Globus pallidus (tissue), 1 donor: Measurements from ENCODE around the gene LTF.
"Not testable (repeated sequence)": the region's sequence is repeated elsewhere in the genome, so short reads cannot be mapped to it uniquely, and the experiment has no call there.

Experiments used
- DNase-seq: peaks from one replicate; pipeline ENCODE4 v3.0.0-alpha.2; 2015; ENCODE audit warnings: low spot score

Gene LTF

DNA sequence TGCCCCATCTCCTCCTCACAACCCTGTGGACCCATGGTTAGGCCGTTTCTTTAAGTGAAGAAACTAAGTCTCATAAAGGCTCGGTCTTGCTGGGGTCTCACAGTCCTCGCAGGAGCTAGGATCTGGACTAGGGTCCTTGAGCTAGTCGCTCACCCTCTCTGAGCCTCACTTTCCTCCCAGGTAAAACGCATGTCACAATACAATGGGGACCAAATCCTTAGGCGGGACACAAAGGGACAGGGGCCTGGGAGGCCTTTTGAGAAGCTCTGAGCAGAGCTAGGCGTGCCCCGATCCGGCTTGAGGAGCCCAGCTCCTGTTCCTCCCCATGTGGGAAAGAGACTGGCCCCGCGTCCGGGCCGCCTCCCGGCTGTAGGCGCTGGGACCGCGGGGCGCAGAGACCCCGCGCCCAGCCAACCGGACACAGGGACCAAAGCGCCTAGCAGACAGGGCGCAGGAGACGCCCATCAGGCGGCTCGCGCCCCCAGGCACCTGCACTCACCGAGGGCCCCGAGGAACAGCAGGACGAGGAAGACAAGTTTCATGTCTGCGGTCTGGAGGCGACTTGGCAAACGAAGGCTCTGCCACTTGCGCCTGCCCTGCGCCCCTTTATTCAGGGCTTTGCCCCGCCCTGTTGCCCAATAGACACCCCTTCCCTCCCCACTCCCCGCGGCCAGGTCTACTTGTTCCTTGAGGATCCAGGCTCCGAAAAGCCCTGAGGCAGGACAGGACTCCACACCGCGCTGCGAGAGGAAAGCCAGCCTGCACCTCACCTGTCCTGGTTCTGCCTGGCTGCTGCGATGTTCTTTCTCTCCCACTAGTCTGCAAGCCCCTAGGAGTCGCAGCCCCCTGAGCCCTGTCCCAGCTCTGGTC, at the start of gene LTF:
LTF (minus strand) TSS at position 580 of the 870 bp plus-strand sequence; CDS start at position 542, 38 bp downstream.
- DNase-seq = no peak

DNA sequence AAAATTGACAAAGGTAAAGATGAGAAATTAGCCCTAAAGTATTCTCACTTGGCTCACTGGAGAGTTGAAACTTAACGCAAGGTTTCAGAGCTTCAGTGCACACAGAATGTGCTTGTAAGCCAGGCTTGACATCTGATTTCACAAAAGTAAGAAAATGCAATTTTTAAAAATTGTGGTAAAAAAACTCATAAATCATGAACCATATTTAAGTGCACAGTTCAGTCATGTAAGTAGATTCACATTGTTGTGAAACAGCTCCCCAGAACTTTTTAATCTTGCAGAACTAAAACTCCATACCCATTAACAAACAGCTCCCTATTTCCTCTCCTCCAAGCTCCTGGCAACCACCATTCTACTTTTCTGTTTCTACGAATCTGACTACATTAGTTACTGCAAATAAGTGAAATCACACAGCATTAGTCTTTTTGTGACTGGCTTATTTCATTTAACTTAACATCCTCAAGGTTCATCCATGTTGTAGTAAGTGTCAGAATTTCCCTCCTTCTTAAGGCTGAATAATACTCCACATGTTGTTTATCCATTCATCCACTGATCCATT, 47.6 kb upstream of the LTF start:
- no peak for DNase-seq

DNA sequence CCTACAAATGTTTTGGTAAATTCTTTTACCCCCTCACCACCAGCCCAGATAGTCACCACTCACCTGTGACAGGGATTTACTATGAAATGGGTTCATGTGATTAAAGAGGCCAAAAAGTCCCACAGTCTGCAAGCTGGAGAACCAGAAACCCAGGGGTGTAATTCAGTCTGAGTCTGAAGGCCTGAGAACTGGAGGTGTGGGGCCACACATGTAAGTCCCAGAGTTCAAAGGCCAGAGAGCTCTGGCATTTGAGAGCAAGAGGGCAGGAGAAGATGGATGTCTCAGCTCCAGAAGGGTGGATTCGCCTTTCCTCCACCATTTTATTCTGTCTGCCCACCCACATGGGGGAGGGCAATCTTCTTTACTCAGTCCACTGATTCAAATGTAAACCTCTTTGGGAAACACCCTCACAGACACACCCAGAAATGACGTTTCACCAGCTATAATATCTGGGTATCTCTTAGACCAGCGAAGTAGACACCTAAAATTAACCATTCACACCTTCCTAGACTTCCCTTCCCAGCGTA, 45.0 kb upstream of the LTF start:
- DNase-seq = no peak

DNA sequence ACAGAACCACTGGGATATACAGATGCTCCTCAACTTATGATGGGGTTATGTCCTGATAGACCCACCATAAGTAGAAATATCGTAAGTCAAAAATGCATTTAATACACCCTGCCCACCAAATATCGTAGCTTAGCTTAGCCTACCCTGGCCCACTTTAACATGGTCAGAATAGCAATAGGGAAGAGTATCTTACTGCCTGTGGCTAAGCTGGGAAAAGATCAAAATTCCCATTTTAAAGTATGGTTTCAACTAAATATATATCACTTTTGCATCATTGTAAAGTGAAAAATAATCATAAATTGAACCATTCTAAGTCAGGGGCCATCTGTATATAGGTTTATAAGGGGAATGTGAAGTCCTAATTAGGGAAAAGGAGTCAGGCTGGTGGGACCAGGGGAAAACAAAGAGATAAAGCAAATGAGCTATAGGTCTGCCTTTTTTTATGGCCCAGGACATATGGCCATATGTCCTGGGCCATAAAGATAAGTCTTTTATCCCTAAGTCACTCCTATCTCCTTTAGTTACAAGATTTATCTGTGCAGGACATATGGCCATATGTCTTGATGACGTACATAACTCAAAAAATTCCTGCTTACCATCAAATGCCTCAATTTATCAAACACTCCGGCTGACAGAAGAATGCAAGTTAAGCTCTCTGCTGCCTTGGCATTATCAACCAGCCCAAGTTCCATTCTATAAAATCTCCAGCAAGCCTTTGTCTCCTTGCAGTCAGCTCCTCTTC, 44.3 kb upstream of the LTF start:
- no peak for DNase-seq

DNA sequence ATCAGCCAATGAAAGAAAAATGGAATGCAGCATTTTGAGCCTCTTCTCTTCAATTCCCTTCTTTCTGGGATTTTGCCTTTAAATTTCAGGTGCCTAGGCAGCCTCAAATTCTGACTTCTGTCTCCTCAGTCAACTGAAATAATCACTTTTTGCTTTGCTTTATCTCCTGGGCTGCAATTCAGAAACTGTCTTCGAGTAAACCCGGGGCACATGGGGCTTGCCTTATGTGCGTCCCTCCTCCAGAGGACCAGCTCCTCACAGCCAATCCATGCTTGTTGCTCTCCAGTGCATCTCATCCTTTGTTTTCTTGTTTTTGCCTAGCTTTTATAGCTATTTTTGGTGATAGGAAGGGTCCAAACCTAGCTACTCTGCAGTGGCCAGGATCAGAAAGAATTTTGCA, 41.8 kb upstream of the LTF start:
- DNase-seq = no peak

DNA sequence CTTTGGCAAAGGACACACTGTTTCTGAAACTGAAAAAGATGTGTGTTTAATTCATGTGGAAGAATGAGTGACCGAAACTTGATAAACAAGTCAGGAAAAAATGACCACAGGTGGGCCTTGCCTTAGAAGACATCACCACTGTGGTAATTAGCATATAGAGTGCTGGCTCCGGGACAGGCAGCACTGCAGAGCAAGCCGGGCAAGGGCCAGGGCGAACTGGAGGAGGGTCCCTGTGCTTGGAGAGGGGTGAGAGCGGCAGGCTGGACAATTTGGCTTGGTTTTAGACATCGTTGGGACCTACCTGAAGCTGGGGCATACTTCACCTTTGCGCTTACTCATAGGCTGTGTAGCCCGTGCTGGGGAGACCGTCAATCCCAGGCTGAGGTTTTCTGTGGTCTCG, 41.2 kb upstream of the LTF start:
- DNase-seq = no peak

DNA sequence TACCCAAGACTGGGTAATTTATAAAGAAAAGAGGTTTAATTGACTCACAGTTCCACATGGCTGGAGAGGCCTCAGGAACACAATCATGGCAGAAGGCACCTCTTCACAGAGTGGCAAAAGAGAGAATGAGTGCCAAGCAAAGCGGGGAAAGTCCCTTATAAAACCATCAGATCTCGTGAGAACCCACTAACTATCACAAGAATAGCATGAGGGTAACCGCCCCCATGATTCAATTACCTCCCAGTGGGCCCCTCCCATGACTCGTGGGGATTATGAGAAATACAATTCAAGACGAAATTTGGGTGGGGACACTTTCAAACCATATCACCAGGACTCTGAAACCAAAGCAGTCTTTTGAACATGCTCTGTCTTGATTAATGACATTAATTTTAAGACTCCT, 40.1 kb upstream of the LTF start:
- no peak for DNase-seq

DNA sequence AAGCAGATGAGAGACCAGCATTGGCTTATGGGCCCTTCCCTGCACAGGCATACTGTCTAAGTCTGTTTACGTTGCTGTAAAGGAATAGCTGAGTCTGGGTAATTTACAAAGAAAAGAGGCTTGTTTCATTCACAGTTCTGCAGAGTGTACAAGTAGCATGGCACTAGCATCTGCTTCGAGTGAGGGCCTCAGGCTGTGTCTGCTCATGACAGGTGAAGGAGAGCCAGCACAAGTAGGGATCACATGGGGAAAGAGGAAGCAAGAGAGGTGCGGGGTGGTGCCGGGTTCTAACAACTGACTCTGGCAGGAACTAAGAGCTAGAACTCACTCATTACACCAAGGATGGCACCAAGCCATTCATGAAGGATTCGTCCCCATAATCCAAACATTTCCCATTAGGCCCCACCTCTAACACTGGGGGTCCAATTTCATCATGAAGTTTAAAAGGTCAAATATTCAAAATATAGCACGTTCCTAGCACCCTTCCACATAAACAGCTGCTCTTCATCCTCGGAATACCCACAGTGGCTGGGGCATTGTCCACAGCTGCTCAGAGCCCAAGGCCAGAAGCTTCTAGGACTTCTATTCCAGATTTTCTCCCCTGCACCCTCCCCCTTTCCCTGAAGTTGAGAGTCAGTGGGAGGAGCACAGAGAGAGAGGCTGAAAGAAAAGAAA, 38.6 kb upstream of the LTF start:
- DNase-seq = no peak

DNA sequence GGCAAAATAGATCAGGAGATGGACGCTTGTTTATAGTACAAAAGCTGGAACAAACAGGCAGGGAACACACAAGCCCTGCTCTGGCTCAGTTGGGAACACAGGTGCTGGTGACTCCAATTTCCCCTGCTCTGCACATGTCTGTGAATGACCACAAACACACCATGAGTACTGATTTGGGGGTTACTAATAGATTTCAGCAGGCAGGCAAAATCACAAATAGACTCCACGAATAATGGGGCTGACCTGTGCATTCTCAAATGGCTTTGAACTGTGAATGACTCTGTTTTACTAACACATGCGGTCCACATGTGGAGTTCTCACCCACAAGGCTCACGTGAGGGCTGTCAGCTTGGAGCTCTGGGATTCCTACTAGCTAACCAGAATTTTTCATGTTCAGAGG, 37.0 kb upstream of the LTF start:
- no peak for DNase-seq

DNA sequence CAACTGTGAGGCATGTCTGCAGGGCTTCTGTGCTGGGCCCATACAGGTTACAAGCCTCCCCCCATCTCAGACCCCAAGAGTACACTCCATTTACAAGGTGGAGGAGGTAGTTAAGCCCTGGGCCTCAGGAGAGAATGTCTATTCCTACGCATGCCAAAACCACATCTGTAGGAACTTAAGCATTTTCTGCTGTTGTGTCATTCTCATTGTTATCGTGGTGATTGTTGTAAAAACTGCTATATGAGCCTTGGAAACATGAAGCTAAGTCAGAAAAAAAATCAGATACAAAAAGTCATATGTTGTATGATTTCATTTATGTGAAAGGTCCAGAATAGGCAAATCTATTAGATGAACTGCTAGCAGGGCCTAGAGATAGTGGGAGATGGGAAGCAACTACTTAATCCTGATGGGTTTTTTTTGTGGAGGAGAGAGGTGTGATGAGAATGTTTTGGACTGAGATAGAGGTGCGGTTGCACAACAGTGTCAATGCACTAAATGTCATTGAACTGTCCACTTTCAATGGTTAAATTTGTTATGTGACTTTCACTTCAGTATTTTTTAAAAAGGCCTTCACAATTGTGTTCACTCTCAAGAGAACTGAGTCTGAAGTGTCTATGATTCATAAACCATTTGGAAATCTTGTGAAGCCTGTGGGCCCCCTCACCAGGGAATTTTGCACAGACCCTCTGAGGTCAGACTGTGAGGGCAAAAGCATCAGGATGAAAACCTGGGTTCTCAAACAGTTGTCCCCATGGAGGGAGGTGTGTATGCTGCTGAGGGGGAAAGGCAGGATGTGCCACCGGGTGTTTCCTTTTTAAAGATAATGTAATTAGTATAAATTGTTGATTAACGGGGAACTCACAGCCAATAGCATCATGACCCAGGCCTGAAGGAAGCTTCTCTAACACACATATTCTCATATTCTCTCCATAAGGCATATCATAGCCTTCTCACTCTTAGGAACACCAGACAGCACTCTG, 36.2 kb upstream of the LTF start:
- DNase-seq = no peak

DNA sequence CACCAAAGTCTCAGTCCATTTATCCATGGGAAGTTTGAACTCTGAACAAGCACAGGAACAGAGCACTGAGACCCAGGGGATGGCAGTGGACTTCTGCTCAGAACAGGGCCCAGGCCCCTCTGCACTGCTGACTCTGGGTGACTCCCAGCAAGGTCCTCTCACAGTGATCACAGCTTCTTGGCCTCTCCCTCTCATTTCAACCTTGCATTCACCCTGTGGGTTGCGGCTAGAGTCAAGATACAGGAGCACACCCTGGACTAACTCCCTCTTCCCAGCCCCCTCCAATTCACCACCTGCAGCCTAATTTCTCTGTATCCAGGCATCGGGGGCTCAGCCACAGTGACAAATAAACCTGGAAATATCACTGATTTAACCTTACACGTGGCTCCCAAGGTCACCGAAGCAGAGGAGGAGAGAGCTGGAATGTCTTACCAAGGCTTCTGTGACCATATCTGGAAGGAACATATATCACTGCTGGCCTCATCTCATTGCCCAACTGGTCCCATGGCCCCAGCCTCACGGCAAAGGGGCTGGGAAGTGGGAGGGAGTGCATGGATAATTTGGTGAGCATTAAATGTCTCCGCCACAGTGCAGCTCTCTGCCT, 34.3 kb upstream of the LTF start:
- no peak for DNase-seq

DNA sequence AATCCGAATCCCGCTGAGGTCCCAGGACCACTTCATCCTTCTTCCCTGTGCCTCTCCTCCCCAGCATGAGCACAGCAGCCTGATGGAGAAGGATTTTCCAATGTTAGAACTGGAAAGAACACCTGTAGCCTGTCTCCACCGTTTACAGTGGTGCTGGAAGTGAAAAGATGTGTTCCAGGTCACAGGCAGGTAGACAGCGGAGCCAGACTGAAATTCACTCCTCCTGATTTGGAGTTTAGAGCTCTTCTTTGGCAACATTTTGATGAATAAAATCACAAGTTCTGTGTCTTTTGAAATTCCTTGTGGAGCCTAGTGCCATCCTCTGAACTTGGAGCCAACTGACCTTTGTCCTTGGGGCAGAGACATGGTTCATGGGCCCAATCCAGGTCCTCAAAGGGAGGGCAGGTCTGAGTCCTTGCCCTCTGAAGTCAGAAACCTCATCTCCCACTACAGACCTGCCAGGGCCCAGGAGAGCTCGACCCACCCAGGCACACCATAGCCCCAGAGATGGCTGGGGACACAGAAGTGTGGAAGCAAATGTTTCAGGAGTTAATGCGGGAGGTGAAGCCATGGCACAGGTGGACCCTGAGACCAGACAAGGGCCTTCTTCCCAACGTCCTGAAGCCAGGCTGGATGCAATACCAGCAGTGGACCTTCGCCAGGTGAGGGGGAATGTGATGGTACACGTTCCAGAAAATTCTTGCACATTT, 33.0 kb upstream of the LTF start, which contains the start of gene RTP3:
RTP3 (plus strand) TSS at position 421 of the 710 bp plus-strand sequence; CDS start at position 508, 87 bp downstream.
- DNase-seq = no peak

DNA sequence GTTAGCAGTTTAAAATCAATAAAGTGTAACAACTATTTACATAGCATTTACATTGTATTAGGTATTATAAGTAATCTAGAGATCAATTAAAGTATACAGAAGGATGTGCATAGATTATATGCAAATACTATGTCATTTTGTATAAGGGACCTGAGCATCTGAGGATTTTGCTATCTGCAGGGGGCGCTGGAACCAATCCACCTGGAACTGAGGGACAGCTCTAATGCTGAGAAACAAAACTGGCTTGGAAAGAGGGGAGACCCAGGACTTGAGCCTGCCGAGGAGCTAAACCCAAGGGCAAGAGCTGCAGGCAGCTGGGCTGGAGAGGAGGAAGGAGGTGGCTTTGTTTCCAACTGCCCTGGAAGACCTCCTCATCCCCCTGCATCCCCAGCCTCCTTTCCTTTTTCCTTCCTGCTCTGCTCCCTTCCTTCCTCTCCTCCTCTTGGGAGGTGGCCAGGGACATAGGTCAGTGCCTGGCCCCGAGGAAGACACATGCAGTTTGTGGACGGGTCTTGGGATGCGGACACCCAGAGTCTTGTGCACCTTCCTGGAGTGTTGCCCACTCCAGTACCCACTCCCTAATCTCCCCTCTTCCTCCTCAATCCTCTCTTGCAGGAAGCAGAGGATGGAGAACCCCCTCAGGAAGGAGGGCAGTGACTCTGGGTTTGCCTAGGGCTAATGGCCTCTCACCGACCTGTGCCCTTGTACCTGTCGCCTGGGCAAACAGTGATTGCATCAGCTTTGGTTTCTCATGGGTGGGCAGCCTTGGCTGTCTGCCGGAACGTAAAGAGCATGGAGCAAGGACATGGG, 32.2 kb upstream of the LTF start:
- DNase-seq = no peak

DNA sequence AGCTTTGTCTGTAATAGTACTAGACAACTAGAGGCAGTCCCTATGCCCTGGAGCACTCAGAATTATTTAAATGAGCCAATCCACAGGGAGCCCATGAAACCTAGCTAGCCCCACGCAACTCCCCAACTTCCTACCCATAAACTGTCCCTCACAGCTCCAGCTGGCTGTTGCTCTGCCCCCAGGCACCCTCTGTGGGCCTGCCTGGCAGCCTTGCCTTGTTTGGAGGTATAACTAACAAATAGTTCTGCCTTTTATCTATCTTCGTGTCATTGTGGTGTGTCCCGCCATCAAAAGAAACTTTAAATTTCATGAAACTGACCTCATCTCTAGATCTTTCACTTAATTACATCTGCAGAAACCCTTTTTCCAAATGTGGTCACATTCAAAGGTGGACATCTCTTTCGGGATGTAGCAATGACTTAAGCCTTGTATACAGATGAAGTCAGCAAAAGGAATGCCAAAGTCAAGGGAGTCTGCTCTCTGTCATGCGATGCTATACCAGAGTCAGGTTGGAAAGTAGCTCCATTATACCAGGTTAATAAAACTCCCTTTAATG, 31.3 kb upstream of the LTF start:
- no peak for DNase-seq

DNA sequence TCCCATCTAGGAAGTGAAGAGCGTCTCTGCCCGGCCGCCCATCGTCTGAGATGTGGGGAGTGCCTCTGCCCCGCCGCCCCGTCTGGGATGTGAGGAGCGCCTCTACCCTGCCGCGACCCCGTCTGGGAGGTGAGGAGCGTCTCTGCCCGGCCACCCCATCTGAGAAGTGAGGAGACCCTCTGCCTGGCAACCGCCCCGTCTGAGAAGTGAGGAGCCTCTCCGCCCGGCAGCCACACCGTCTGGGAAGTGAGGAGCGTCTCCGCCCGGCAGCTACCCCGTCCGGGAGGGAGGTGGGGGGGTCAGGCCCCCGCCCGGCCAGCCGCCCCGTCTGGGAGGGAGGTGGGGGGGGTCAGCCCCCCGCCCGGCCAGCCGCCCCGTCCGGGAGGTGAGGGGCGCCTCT, 29.8 kb upstream of the LTF start:
- DNase-seq = not testable (repeated sequence)

DNA sequence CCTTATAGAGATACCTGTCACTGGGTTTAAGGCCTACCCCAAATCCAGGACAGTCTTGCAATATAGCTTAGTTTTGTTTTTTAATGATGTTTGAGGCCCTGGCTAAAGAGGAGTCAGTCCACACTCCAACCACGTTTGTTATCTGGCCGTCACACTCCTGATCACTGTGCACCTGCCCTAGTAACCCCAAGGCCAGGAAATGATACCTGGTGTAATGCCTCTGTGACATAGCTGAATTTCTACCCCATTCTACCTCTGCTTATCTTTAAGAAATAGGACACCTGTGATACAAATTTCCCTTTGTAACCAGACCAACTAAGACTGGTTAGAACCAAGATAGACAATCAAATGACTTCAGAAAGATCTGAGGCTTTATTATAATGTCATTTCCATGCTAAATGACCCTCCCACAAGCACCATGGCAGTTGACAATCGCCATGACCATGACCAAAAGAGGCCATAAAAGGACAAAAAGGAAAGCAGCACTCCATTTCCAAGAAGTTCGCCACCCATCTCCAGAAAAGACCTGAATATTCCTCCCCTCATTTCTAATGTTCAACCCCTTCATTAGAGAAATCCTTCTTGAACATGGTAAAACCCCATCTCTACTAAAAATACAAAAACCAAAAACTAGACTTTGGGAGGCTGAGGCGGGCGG, 28.3 kb upstream of the LTF start:
- DNase-seq = no peak

DNA sequence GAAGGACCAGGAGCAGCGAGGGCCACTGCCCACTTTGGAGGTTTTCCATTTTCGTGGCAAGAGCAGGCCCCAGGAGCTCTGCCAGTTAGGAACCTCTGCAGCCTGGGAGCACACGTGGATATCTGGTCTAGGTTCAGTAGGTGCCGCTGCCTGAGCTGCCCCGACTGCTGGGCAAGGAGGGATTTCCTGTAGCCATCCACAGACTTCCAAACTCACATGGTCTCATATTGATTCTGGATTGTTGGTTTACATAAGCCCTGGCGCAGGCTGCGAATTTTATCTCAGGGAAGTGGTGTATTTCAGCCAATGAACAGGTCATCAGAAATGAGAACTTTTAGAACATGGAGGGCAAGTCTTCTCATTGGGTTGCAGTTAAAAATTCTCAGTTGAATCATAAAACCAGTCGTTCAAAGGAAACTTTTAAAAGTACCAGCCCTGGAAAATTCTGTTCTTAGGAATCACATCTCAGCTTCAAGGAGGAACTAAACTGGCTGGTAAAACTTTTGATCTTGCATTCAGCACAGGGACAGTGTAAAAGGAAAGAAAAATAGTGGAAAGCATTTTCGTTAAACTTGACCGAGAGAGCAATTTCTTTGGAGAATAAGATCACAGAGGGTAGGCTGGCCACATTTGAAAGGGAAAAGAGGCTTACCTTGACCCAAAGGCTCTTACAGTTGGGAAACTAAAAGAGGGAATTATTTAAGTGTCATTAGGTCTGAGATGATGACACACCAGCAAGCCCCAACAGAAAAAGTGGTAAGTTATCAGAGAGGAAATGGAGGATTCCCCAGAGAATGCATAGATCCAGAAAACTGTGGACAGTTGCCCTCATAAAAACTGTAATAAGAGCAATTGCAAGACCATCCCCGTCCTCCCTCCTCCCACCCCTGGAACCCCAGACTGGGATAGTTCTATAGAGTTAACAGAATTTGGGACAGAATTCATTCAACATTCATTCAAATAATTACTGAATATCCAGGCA, 26.7 kb upstream of the LTF start:
- DNase-seq = no peak
